IMR-90 (cell line): ENCODE measurements around the gene KIF16B. TPM values are rescaled to one million over a fixed set of nuclear protein-coding genes. Genes with fewer than 3 reads are reported as not detected.

Experiments used
- ATAC-seq: fragments of 200-7000 bp; cut with Tn5 transposase; 2 replicates; pipeline ENCODE4 v1.9.1; 2020; ENCODE audit warnings: low read depth, mild to moderate bottlenecking, moderate library complexity
- BruUV-seq: library from RNA; stranded (reverse); fragments of 400-500 nt; replicated peaks from 2 replicates; lab custom pipeline; 2021; lab: Mats Ljungman, UMichigan
- CTCF ChIA-PET: fragments of 300-600 bp; formaldehyde crosslinking; extraction: SDS; loops from one replicate; lab custom pipeline; 2021; ENCODE audit warnings: antibody characterized with exemption; lab: Yijun Ruan, JAX
- POLR2A ChIA-PET: fragments of 300-600 bp; sonication (Branson Sonifier 250); formaldehyde crosslinking; loops from one replicate; lab custom pipeline; 2022; ENCODE audit warnings: antibody characterized with exemption; ENCODE audit not compliant: unreplicated experiment; lab: Charles Lee
- DNase-seq: peaks from one replicate; pipeline ENCODE4 v3.0.0; 2013
- H2AFZ ChIP-seq: replicated peaks from 2 replicates; pipeline ENCODE3; 2013; ENCODE audit warnings: low read length, mild to moderate bottlenecking; ENCODE audit not compliant: poor library complexity
- H2AK5ac ChIP-seq: 2 replicates; pipeline ENCODE4 v1.6.1; 2013; ENCODE audit warnings: low read depth, low read length, inconsistent platforms
- H2AK9ac ChIP-seq: replicated peaks from 2 replicates; pipeline ENCODE3; 2013; ENCODE audit warnings: mild to moderate bottlenecking, low read depth, low read length, moderate library complexity; ENCODE audit not compliant: poor library complexity
- H2BK120ac ChIP-seq: 2 replicates; pipeline ENCODE4 v1.6.1; 2013; ENCODE audit warnings: low read depth, low read length, inconsistent platforms
- H2BK15ac ChIP-seq: 3 replicates; pipeline ENCODE4 v1.6.1; 2013; ENCODE audit warnings: low read depth, low read length, inconsistent platforms
- H2BK20ac ChIP-seq: 2 replicates; pipeline ENCODE4 v1.6.1; 2013; ENCODE audit warnings: low read depth, mild to moderate bottlenecking, inconsistent platforms, low read length, moderate library complexity
- H2BK5ac ChIP-seq: 2 replicates; pipeline ENCODE4 v1.6.1; 2013; ENCODE audit warnings: mild to moderate bottlenecking, low read depth, low read length, inconsistent platforms; ENCODE audit not compliant: poor library complexity, severe bottlenecking
- H3K14ac ChIP-seq: replicated peaks from 2 replicates; pipeline ENCODE4 v1.6.1; 2013; ENCODE audit warnings: low read depth, low read length, inconsistent platforms
- H3K18ac ChIP-seq: 2 replicates; pipeline ENCODE4 v1.6.1; 2013; ENCODE audit warnings: low read depth, low read length, control low read depth
- H3K23ac ChIP-seq: 2 replicates; pipeline ENCODE4 v1.6.1; 2013; ENCODE audit warnings: low read depth, low read length, inconsistent platforms
- H3K27ac ChIP-seq: 2 replicates; pipeline ENCODE4 v1.5.1; 2013; ENCODE audit warnings: mild to moderate bottlenecking, control low read depth, low read length; ENCODE audit not compliant: insufficient read depth
- H3K27me3 ChIP-seq: 2 replicates; pipeline ENCODE4 v1.6.1; 2013; ENCODE audit warnings: low read length; ENCODE audit not compliant: control insufficient read depth, insufficient read depth
- H3K36me3 ChIP-seq: 2 replicates; pipeline ENCODE4 v1.6.1; 2013; ENCODE audit warnings: low read length, mixed read lengths; ENCODE audit not compliant: control insufficient read depth, insufficient read depth
- H3K4ac ChIP-seq: 2 replicates; pipeline ENCODE4 v1.6.1; 2013; ENCODE audit warnings: low read depth, low read length, inconsistent platforms
- H3K4me1 ChIP-seq: 2 replicates; pipeline ENCODE4 v1.6.1; 2013; ENCODE audit warnings: low read length, mixed read lengths; ENCODE audit not compliant: control insufficient read depth, insufficient read depth
- H3K4me2 ChIP-seq: 2 replicates; pipeline ENCODE4 v1.6.1; 2013; ENCODE audit warnings: low read depth, mild to moderate bottlenecking, control low read depth, low read length, moderate library complexity
- H3K4me3 ChIP-seq: 2 replicates; pipeline ENCODE4 v1.5.1; 2013; ENCODE audit warnings: low read depth, mild to moderate bottlenecking, control low read depth, low read length, moderate library complexity; ENCODE audit not compliant: insufficient read depth
- H3K56ac ChIP-seq: 2 replicates; pipeline ENCODE4 v1.6.1; 2013; ENCODE audit warnings: low read length, inconsistent platforms; ENCODE audit not compliant: insufficient read depth; ENCODE audit errors: extremely low read depth
- H3K79me1 ChIP-seq, 2 experiments: 2 replicates each; pipeline ENCODE4 v1.6.1; 2013; ENCODE audit warnings: low read length in 2 of 2, inconsistent platforms in 1 of 2, low read depth in 1 of 2
- H3K9ac ChIP-seq: 2 replicates; pipeline ENCODE4 v1.6.1; 2013; ENCODE audit warnings: low read depth, low read length, control low read depth
- H3K9me1 ChIP-seq: 2 replicates; pipeline ENCODE4 v1.6.1; 2013; ENCODE audit warnings: low read length, inconsistent platforms; ENCODE audit not compliant: insufficient read depth
- H3K9me3 ChIP-seq: 2 replicates; pipeline ENCODE4 v1.6.1; 2013; ENCODE audit warnings: low read length; ENCODE audit not compliant: control insufficient read depth, insufficient read depth
- H4K20me1 ChIP-seq: 2 replicates; pipeline ENCODE4 v1.6.1; 2013; ENCODE audit warnings: low read length, inconsistent platforms; ENCODE audit not compliant: insufficient read depth
- H4K5ac ChIP-seq: 2 replicates; pipeline ENCODE4 v1.6.1; 2013; ENCODE audit warnings: mild to moderate bottlenecking, low read depth, low read length, control low read depth
- H4K8ac ChIP-seq, 2 experiments: 2 replicates each; pipeline ENCODE4 v1.6.1; 2013; ENCODE audit warnings: low read depth in 2 of 2, low read length in 2 of 2, control low read depth in 1 of 2, inconsistent platforms in 1 of 2
- H4K91ac ChIP-seq: 2 replicates; pipeline ENCODE4 v1.6.1; 2013; ENCODE audit warnings: low read depth, low read length, inconsistent platforms; ENCODE audit not compliant: insufficient read depth
- FOS ChIP-seq: fragments of 150-350 bp; IDR thresholded peaks from 2 replicates; pipeline ENCODE4 v1.6.1; 2016; ENCODE audit warnings: low read depth, low read length
- MXI1 ChIP-seq: IDR thresholded peaks from 2 replicates; pipeline ENCODE4 v1.6.1; 2012; ENCODE audit warnings: low read depth, mild to moderate bottlenecking, low read length, moderate library complexity, borderline replicate concordance
- POLR2A ChIP-seq: IDR thresholded peaks from 2 replicates; pipeline ENCODE4 v1.6.1; 2012; ENCODE audit warnings: mild to moderate bottlenecking, low read depth, low read length
- RAD21 ChIP-seq: IDR thresholded peaks from 2 replicates; pipeline ENCODE4 v1.6.1; 2012; ENCODE audit warnings: low read length, improper control_type of control experiment
- SMC3 ChIP-seq: fragments of 150-350 bp; IDR thresholded peaks from 2 replicates; pipeline ENCODE4 v1.6.1; 2016; ENCODE audit warnings: low read depth, mild to moderate bottlenecking, antibody characterized with exemption, low read length, moderate library complexity
- WGBS, 2 experiments: methylation state at CpG; one replicate each; pipeline versions ENCODE4 v1.1.5 to v1.1.7; 2013; ENCODE audit warnings: missing lambda C conversion rate in 2 of 2; ENCODE audit not compliant: insufficient read length in 1 of 2; ENCODE audit errors: extremely low coverage in 2 of 2; 5-methylcytosine and 5-hydroxymethylcytosine counted together
- dilution Hi-C: fragments of 300-500 bp; cut with HindIII; formaldehyde crosslinking; loops from one replicate; pipeline ENCODE4 v1.14.3; 2018; ENCODE audit warnings: low sequenced_read_pairs; ENCODE audit not compliant: unreplicated experiment
- in situ Hi-C: fragments of 300-500 bp; cut with MboI; formaldehyde crosslinking; loops from 3 replicates; pipeline ENCODE4 v1.14.3; 2019; ENCODE audit warnings: low sequenced_read_pairs, inconsistent platforms, mixed read lengths
- intact Hi-C: fragments of 100-400 bp; cut with micrococcal nuclease; formaldehyde crosslinking; loops from 2 replicates; pipeline ENCODE4 v1.10.0; 2022
- polyA plus RNA-seq, 3 experiments: library from polyadenylated mRNA; depleted of rRNA; stranded (reverse); fragments of >200 nt; gene quantifications; 2 replicates each; pipeline ENCODE4 v1.2.3, GENCODE V29; 2012; ENCODE audit warnings: low replicate concordance in 1 of 3
- total RNA-seq: library from RNA; depleted of rRNA; stranded (reverse); fragments of >200 nt; gene quantifications from 2 replicates; pipeline ENCODE4 v1.2.3, GENCODE V29; 2012
- TF ChIP-seq, protein P1 (sequence below): fragments of 150-350 bp; IDR thresholded peaks from 2 replicates; pipeline ENCODE4 v1.6.1; 2016; ENCODE audit warnings: low read depth, mild to moderate bottlenecking, low read length, moderate library complexity, borderline replicate concordance
- TF ChIP-seq, protein P2 (sequence below): fragments of 150-350 bp; IDR thresholded peaks from 2 replicates; pipeline ENCODE4 v1.6.1; 2017; ENCODE audit warnings: mild to moderate bottlenecking, antibody characterized with exemption, low read length, low read depth

The KIF16B gene
- total and polyA plus RNA-seq, 2 of the 4 experiments (the other 2 are of a cell fraction) = 4.7 to 10.0 TPM

DNA sequence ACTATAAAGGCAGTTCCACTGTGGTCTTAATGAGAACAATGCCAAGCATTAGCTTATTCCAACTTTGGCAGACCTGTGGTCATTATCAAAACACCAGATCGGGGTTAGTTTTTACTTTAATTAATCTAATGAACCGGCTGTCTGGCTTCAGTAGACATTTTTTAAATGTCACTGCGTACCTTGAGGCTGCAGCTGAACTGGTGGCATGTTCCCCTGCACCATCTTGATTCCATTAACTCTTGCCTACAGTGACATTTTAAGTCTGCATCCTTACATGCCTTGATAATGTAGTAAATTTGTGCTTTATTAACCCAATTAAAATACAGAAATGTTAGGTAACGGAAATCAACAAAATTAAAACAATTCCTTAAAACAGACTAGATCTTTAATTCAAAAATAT lies 127.0 kb downstream of the KIF16B start:
- Histone ChIP-seq H3K79me1 (no peaks in the 10 kb centered on the region; a peak in 1 of 4 replicates), H3K9me1 (peaks cover 3% of the 10 kb centered on the region; the same call in 1 of the 2 replicates), H3K9ac (no peak overlapping the region), H3K23ac (no peak overlapping the region), H3K36me3 (no peaks in the 10 kb centered on the region), H3K14ac (no peak overlapping the region), H2AK9ac (no peak overlapping the region), H4K8ac (no peak overlapping the region), H3K4me1 (no peaks in the 10 kb centered on the region), H4K91ac (no peak overlapping the region), H3K18ac (no peak overlapping the region), H3K27ac (no peak overlapping the region), H3K4me2 (no peak overlapping the region), H3K4me3 (no peak overlapping the region), H3K9me3 (no peaks in the 10 kb centered on the region), H2BK20ac (no peak overlapping the region), H2BK5ac (no peak overlapping the region), H4K5ac (no peak overlapping the region), H2AK5ac (no peak overlapping the region), H4K20me1 (no peaks in the 10 kb centered on the region), H3K4ac (no peak overlapping the region), H3K56ac (no peak overlapping the region), H2AFZ (no peak overlapping the region), H2BK120ac (no peak overlapping the region), H2BK15ac (no peak overlapping the region), H3K27me3 (no peaks in the 10 kb centered on the region)
- ATAC-seq = no peak
- no TSS peak for BruUV-seq
- 60% methylated on average over 1 of the region's 4 CpGs; no CpG with 5 or more reads in 1 of the 2 experiments for WGBS, 2 experiments
- TF ChIP-seq, protein P1, sequence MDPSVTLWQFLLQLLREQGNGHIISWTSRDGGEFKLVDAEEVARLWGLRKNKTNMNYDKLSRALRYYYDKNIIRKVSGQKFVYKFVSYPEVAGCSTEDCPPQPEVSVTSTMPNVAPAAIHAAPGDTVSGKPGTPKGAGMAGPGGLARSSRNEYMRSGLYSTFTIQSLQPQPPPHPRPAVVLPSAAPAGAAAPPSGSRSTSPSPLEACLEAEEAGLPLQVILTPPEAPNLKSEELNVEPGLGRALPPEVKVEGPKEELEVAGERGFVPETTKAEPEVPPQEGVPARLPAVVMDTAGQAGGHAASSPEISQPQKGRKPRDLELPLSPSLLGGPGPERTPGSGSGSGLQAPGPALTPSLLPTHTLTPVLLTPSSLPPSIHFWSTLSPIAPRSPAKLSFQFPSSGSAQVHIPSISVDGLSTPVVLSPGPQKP = no peak
- TF ChIP-seq POLR2A (no peak), RAD21 (no peak), FOS (no peak), MXI1 (no peak), SMC3 (no peak)
- TF ChIP-seq, protein P2, sequence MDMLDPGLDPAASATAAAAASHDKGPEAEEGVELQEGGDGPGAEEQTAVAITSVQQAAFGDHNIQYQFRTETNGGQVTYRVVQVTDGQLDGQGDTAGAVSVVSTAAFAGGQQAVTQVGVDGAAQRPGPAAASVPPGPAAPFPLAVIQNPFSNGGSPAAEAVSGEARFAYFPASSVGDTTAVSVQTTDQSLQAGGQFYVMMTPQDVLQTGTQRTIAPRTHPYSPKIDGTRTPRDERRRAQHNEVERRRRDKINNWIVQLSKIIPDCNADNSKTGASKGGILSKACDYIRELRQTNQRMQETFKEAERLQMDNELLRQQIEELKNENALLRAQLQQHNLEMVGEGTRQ = no peak
- no peak for DNase-seq
- dilution Hi-C loops = no loop called here
- intact Hi-C loops = no loop called here
- in situ Hi-C loops = no loop called here
- ChIA-PET POLR2A (no interaction called here), CTCF (no interaction called here)
